H9 (cell line): ENCODE data around the gene CEP128. TPM values are rescaled to one million over a fixed set of nuclear protein-coding genes. Genes with fewer than 3 reads are reported as not detected.

ENCODE experiments used
- DNase-seq: peaks from one replicate; pipeline ENCODE4 v3.0.0-alpha.2; 2017
- H2AFZ ChIP-seq: one replicate; pipeline ENCODE4 v1.6.1; 2013; ENCODE audit warnings: mild to moderate bottlenecking, low read length, control low read depth, moderate library complexity
- H2AK5ac ChIP-seq: 2 replicates; pipeline ENCODE4 v1.6.1; 2013; ENCODE audit warnings: low read length, control low read depth, mixed read lengths; ENCODE audit not compliant: insufficient read length
- H2BK120ac ChIP-seq: one replicate; pipeline ENCODE4 v1.6.1; 2013; ENCODE audit warnings: low read depth, mild to moderate bottlenecking, low read length, control low read depth, inconsistent platforms; ENCODE audit not compliant: poor library complexity, severe bottlenecking
- H2BK12ac ChIP-seq: 2 replicates; pipeline ENCODE4 v1.6.1; 2013; ENCODE audit warnings: low read length, control low read depth, mixed read lengths, low read depth; ENCODE audit not compliant: insufficient read length
- H2BK15ac ChIP-seq: 2 replicates; pipeline ENCODE4 v1.6.1; 2013; ENCODE audit warnings: low read depth, low read length, control low read depth
- H2BK20ac ChIP-seq: one replicate; pipeline ENCODE4 v1.6.1; 2013; ENCODE audit warnings: low read depth, mild to moderate bottlenecking, low read length, control low read depth, inconsistent platforms; ENCODE audit not compliant: poor library complexity, severe bottlenecking
- H2BK5ac ChIP-seq: 2 replicates; pipeline ENCODE4 v1.6.1; 2013; ENCODE audit warnings: low read length, control low read depth, mixed read lengths; ENCODE audit not compliant: insufficient read length
- H3K14ac ChIP-seq: 2 replicates; pipeline ENCODE4 v1.6.1; 2013; ENCODE audit warnings: low read length, control low read depth; ENCODE audit not compliant: insufficient read depth
- H3K18ac ChIP-seq: 2 replicates; pipeline ENCODE4 v1.6.1; 2013; ENCODE audit warnings: low read depth, mild to moderate bottlenecking, mixed read lengths, low read length, control low read depth; ENCODE audit not compliant: insufficient read length
- H3K23ac ChIP-seq: 2 replicates; pipeline ENCODE4 v1.6.1; 2013; ENCODE audit warnings: low read length, control low read depth, mixed read lengths, low read depth; ENCODE audit not compliant: insufficient read length
- H3K23me2 ChIP-seq: 2 replicates; pipeline ENCODE4 v1.6.1; 2013; ENCODE audit warnings: low read depth, mild to moderate bottlenecking, mixed read lengths, low read length, control low read depth; ENCODE audit not compliant: insufficient read length, poor library complexity, severe bottlenecking
- H3K27ac ChIP-seq: 2 replicates; pipeline ENCODE4 v1.5.1; 2013; ENCODE audit warnings: low read length, control low read depth, mixed read lengths, low read depth; ENCODE audit not compliant: insufficient read length
- H3K27me3 ChIP-seq: 2 replicates; pipeline ENCODE4 v1.6.1; 2013; ENCODE audit warnings: low read length, control low read depth, inconsistent platforms; ENCODE audit not compliant: insufficient read depth
- H3K4ac ChIP-seq: 2 replicates; pipeline ENCODE4 v1.6.1; 2013; ENCODE audit warnings: low read depth, mild to moderate bottlenecking, control low read depth, inconsistent platforms, low read length, moderate library complexity
- H3K4me1 ChIP-seq: 2 replicates; pipeline ENCODE4 v1.6.1; 2013; ENCODE audit warnings: low read length, control low read depth, inconsistent platforms; ENCODE audit not compliant: insufficient read depth
- H3K4me2 ChIP-seq: 2 replicates; pipeline ENCODE4 v1.6.1; 2013; ENCODE audit warnings: low read length, control low read depth, mixed read lengths; ENCODE audit not compliant: insufficient read length, insufficient read depth
- H3K56ac ChIP-seq: 2 replicates; pipeline ENCODE4 v1.6.1; 2013; ENCODE audit warnings: low read depth, mild to moderate bottlenecking, mixed read lengths, low read length, control low read depth; ENCODE audit not compliant: insufficient read length
- H3K79me1 ChIP-seq: 2 replicates; pipeline ENCODE4 v1.6.1; 2013; ENCODE audit warnings: low read depth, mild to moderate bottlenecking, moderate library complexity, low read length, control low read depth, inconsistent platforms; ENCODE audit not compliant: insufficient read depth, poor library complexity, severe bottlenecking
- H3K79me2 ChIP-seq: 2 replicates; pipeline ENCODE4 v1.6.1; 2013; ENCODE audit warnings: low read length, control low read depth, inconsistent platforms; ENCODE audit not compliant: insufficient read depth
- H3K9ac ChIP-seq: 2 replicates; pipeline ENCODE4 v1.6.1; 2013; ENCODE audit warnings: low read length, control low read depth, mixed read lengths; ENCODE audit not compliant: insufficient read length; ENCODE audit errors: extremely low read depth
- H3K9me3 ChIP-seq: one replicate; pipeline ENCODE4 v1.6.1; 2013; ENCODE audit warnings: low read depth, low read length, inconsistent platforms; ENCODE audit not compliant: control insufficient read depth
- H3T11ph ChIP-seq: one replicate; pipeline ENCODE4 v1.6.1; 2013; ENCODE audit warnings: mild to moderate bottlenecking, low read length, control low read depth, inconsistent platforms
- H4K20me1 ChIP-seq: one replicate; pipeline ENCODE4 v1.6.1; 2013; ENCODE audit not compliant: control insufficient read depth, insufficient read length, insufficient read depth
- H4K5ac ChIP-seq: 2 replicates; pipeline ENCODE4 v1.6.1; 2013; ENCODE audit warnings: low read depth, mild to moderate bottlenecking, mixed read lengths, low read length, control low read depth; ENCODE audit not compliant: insufficient read length
- H4K8ac ChIP-seq: replicated peaks from 2 replicates; pipeline ENCODE4 v1.6.1; 2013; ENCODE audit warnings: low read length, control low read depth, mixed read lengths, low read depth; ENCODE audit not compliant: insufficient read length
- H4K91ac ChIP-seq: 2 replicates; pipeline ENCODE4 v1.6.1; 2013; ENCODE audit warnings: low read depth, mild to moderate bottlenecking, moderate library complexity, mixed read lengths, low read length, control low read depth; ENCODE audit not compliant: insufficient read length
- H3K27ac Mint-ChIP-seq, 3 experiments: 2 replicates in 2 of 3; 3 replicates in 1 of 3; pipeline ENCODE4 v1.8.0; 2020 to 2021; ENCODE audit warnings: mixed read lengths in 3 of 3, mild to moderate bottlenecking in 1 of 3, moderate library complexity in 1 of 3
- H3K27me3 Mint-ChIP-seq: 2 replicates; pipeline ENCODE4 v1.8.0; 2021; ENCODE audit warnings: low read depth, mild to moderate bottlenecking, moderate library complexity, mixed read lengths
- H3K36me3 Mint-ChIP-seq, 3 experiments: 2 replicates in 2 of 3; 3 replicates in 1 of 3; pipeline ENCODE4 v1.8.0; 2020 to 2021; ENCODE audit warnings: low read depth in 3 of 3, mixed read lengths in 3 of 3; ENCODE audit not compliant: insufficient read depth in 1 of 3
- H3K4me1 Mint-ChIP-seq, 2 experiments: 2 replicates each; pipeline ENCODE4 v1.8.0; 2020; ENCODE audit warnings: mixed read lengths in 2 of 2
- H3K4me3 Mint-ChIP-seq, 2 experiments: 2 replicates in 1 of 2; 3 replicates in 1 of 2; pipeline ENCODE4 v1.8.0; 2020 to 2021; ENCODE audit warnings: mild to moderate bottlenecking in 2 of 2, mixed read lengths in 2 of 2, moderate library complexity in 1 of 2
- H3K9me3 Mint-ChIP-seq, 2 experiments: 2 replicates in 1 of 2; 3 replicates in 1 of 2; pipeline ENCODE4 v1.8.0; 2020; ENCODE audit warnings: mild to moderate bottlenecking in 2 of 2, mixed read lengths in 2 of 2, moderate library complexity in 1 of 2
- CTCF ChIP-seq: fragments of 200-600 bp; sonication (generic); conservative IDR thresholded peaks from 3 replicates; pipeline ENCODE4 v1.8.0; 2021; ENCODE audit warnings: antibody characterized with exemption, mild to moderate bottlenecking
- WGBS: extraction: QIAGEN DNeasy Blood & Tissue Kit; methylation state at CpG from one replicate; pipeline ENCODE4 v1.1.7; 2013; ENCODE audit warnings: missing lambda C conversion rate, low lambda C conversion rate, mixed read lengths; ENCODE audit not compliant: insufficient read length; ENCODE audit errors: extremely low coverage; 5-methylcytosine and 5-hydroxymethylcytosine counted together
- total RNA-seq: library from RNA; stranded (reverse); gene quantifications from 2 replicates; pipeline ENCODE4 v1.2.1, GENCODE V29; 2021

CEP128 gene
- total RNA-seq, 1 experiment from 2014 or later, result 16.3 TPM

DNA sequence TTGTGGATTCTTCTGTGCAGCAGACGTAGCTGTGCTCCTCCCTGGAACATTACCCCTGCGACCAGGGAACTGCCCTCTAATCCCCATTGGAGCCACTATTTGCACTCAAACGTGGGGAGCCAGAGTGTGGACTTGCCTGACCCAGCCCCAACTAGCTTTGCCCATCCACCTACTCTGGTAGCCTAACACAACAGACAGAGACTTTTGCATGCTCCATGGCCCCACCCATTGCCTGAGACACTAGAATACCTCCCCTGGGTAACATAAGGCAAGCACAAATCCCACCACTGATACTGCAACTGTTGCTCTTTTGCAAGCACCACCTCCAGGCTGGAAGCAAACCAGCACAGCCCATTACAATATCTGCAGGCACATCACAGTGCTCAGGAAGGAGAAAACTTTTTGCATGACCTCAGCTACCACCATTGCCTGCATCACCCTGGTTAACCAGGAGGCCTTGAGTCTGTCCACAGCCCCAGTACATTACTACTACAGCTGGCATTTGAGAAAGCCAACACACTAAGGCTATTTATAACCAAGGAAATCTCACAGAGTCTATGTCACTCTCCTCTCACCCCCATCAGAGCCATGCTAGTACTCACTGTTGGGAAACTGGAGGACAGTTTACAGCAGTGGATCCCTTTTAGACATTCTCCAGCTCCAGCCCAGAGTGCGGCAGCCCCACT lies 15.0 kb downstream of the CEP128 start:
- Histone ChIP-seq H3K56ac (no peak overlapping the region), H2BK120ac (no peak overlapping the region), H4K20me1 (no peaks in the 10 kb centered on the region), H3K4me1 (no peaks in the 10 kb centered on the region), H3K9ac (no peak overlapping the region), H3K27me3 (no peaks in the 10 kb centered on the region; the same call in 1 of the 2 replicates), H4K5ac (no peak overlapping the region), H3K23me2 (no peaks in the 10 kb centered on the region), H3K79me1 (no peaks in the 10 kb centered on the region), H2BK5ac (no peak overlapping the region), H4K91ac (no peak overlapping the region), H3K4ac (no peak overlapping the region), H3K79me2 (no peaks in the 10 kb centered on the region), H3K18ac (no peak overlapping the region), H2BK20ac (no peak overlapping the region), H3K4me2 (no peak overlapping the region), H2AK5ac (no peak overlapping the region), H3K27ac (no peak overlapping the region), H2AFZ (no peak overlapping the region), H2BK12ac (no peak overlapping the region), H3T11ph (no peak overlapping the region), H3K9me3 (no peaks in the 10 kb centered on the region), H4K8ac (no peak overlapping the region), H2BK15ac (no peak overlapping the region), H3K14ac (no peak overlapping the region), H3K23ac (no peak overlapping the region)
- Mint-ChIP-seq H3K27me3 (no peaks in the 10 kb centered on the region), H3K4me1 (peaks cover 36 to 39% of the 10 kb centered on the region in 2 experiments), H3K27ac (peak overlapping the region in 2 of 3 experiments; percentile 62 to 89; a peak in 3 of 7 replicates), H3K36me3 (peaks cover 0 to 12% (median 5%) of the 10 kb centered on the region in 3 experiments; a peak in 3 of 7 replicates), H3K9me3 (peaks cover 0 to 3% of the 10 kb centered on the region in 2 experiments; a peak in 1 of 5 replicates), H3K4me3 (no peak overlapping the region)
- WGBS, result no CpG with 5 or more reads among the region's 4 CpGs
- no peak for DNase-seq
- TF ChIP-seq CTCF, result no peak
